CD4-positive, alpha-beta T cell treated with Interleukin-4 for 4 hours (primary cell): ENCODE measurements around the gene WNT10A.

Experiments
- DNase-seq: peaks from one replicate; pipeline ENCODE4 v3.0.0-alpha.2; 2020

The WNT10A gene

GRCh38 chr2:218878486-218878885, 2.2 kb upstream of the WNT10A start:
- DNase-seq: no peak

DNA sequence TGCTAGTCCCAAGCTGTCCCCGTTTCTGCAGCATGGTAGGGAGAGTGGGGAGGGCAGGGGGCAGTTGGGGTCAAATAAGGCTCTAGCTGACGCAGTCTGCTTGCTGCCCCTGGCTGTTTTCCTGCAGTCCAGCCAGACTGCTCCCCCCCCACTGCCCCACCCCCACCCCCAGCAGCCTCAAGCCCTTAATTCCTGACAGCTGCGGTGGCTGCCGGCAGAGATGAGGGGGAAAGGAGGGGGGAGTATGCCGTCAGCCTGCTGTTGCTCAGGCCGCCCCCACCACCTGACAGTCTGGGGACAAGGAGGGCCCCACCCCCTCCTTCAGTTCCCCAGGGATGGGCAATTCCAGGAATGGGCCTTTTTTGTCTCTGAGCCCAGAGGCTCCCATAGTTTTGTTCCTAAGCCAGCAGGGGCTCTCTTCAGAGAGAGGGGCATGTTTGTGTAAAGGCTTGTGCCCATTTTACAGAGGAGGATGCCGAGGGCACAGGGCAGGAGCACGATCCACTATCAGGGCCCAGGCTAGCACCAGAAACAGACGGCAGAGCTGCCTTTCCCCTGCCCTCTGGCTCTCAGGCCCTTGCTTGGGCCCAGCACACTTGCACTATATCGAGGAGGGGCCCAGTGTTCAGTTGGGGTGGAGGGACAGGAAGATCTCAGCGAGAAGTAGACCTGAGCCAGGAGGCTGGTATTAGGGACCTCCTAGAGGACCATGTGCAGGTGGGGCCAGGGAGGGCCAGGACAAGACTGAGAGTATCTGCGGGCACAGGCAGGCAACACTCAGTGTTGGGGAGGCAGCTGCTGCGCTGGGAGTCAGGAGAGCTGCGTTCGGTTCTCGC, 1.5 kb upstream of the WNT10A start:
- no peak for DNase-seq

GRCh38 chr2:218879776-218880101, 913 bp upstream of the WNT10A start:
- no peak for DNase-seq

DNA sequence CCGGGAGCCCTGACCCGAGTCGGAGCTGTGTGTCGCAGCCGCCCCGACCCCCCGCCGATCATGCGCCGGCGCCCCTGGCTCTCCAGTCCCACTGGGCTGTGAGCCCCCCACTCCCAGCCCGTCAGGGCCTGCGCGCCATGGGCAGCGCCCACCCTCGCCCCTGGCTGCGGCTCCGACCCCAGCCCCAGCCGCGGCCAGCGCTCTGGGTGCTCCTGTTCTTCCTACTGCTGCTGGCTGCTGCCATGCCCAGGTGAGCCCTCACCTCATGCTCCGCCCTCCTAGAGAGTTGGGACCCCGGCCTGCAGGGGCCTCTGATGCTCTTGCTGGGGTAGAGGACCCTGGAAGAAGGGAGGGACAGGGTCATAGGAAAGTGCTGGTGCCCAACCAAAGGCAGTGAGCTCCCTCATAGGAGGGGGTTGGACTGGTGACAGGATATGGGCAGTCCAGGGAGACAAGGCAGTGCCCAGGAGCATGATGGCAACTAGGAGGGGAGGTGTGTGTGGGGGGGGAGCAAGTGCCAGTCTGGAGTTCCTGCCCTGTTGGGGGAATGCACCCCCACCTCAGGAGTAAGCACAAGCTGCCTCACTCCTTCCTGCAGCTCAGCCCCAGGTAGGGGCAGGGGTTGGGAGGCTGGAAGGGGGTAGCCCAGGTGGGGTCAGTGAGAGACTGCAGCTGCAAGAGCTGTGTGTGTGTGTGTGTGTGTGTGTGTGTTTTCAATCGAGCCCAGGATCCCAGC, 375 bp downstream of the WNT10A start:
- no peak for DNase-seq

DNA sequence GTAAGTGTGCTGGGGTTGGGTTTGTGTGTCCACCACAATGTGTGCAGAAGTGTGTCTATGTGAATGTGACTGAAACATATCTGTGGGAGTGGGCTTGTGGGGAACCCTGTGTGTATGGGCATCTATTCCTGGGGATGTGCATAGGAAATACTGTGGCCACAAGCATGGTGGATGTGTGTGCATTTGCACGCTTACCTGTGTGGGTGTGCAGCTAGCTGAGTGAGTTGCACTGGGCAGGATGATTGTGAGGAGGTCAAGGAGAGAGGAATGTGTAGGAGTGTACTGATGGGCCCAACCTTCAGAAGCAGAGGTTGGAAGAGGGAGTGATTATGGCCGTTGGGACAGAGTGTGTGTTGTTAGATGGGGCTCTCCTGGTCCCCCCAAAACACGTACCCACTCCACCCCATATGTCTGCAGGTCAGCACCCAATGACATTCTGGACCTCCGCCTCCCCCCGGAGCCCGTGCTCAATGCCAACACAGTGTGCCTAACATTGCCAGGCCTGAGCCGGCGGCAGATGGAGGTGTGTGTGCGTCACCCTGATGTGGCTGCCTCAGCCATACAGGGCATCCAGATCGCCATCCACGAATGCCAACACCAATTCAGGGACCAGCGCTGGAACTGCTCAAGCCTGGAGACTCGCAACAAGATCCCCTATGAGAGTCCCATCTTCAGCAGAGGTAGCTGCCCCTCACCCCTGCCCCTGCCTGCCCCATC, 1.2 kb downstream of the WNT10A start:
- DNase-seq: no peak

DNA sequence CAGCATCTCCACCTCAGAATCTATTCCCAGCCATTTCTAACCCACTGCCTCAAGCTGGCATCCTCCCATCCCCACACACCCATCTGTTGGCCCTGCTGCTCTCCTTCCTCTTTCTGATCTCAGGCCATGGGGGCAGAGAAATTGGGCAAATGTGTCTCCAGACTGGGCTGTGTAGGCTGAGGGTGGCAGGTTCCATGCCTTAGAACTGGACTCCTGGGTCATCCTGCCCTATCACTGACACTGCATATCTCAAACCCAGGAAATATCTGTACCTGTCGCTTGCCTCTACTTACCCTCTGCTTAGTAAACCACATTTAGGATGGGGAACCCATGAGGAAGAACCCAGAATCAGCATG, 1.8 kb downstream of the WNT10A start:
- DNase-seq: no peak

DNA sequence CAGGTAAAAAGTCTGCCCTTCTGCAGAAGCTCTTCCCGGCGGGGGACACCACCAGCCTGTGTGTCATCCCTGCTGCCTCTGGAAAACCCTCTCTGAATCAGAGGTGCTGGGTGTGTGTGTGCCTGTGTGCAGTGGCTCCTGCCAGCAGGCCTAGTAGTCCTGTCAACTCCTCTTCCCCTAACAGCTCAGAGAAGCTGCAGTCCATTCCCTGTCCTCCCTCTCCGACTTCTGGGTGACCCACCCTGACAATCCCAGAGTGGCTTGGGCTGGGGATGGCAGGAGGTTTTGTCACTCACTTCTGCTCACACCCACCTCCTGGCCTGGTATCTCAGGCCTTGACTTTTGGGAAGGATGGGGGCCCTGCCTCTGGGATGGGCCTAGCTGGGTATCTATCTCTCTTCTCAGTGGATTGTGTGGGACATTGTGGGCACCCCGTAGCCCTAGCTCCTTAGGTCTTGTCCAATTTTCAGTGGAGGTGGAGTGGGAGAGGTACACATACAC, 2.3 kb downstream of the WNT10A start:
- no peak for DNase-seq

DNA sequence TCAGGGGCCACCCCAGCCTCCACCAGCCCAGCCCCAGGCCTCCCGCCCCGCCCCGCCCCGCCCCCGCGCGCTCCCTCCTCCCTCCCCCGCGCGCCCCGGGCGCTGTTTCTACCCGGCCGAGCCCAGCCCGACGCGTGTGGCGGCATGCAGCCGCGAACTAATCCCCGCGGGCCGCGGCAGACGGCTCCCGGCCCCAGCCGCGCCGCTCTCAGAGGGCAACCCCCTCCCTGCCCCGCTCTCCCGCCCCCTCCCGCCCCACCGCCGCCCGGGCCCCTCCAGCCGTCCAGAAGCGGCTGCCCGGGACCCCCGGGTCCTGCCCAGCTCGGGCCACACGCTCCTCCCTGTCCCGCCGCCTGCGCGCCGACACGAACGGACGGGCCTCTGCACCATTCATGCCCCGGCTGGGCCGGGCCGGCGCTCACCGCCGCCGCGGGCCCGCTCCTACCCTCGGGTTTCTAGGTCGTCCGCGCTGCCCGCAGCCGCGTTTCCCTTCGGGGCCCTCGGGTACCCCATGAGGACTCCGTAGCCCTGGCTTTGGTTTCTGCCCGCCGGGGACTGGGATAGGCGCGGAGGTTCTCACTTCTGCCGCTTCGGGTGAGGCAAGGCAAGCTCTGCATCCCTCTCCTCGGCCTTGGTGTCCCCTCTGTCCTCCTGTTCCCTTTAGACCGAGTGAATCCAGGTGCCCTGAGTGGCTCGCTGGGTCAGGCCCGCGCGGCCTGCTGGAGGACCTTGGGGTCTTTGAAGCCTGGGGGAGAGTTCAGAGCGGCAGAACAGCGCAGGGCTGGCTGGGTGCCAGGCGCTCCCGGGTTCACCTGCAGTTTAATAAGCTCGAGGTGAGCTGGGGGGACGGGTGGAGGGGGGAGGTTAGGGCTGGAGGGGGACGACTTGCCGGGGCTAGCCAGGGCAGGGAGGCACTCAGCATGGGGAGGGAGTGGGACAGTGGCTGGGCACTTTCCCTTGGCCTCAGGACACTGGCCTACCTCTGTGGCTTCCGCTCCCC, 3.1 kb downstream of the WNT10A start:
- peak; percentile 27 for DNase-seq

GRCh38 chr2:218884519-218884918, 3.9 kb downstream of the WNT10A start:
- DNase-seq: no peak

DNA sequence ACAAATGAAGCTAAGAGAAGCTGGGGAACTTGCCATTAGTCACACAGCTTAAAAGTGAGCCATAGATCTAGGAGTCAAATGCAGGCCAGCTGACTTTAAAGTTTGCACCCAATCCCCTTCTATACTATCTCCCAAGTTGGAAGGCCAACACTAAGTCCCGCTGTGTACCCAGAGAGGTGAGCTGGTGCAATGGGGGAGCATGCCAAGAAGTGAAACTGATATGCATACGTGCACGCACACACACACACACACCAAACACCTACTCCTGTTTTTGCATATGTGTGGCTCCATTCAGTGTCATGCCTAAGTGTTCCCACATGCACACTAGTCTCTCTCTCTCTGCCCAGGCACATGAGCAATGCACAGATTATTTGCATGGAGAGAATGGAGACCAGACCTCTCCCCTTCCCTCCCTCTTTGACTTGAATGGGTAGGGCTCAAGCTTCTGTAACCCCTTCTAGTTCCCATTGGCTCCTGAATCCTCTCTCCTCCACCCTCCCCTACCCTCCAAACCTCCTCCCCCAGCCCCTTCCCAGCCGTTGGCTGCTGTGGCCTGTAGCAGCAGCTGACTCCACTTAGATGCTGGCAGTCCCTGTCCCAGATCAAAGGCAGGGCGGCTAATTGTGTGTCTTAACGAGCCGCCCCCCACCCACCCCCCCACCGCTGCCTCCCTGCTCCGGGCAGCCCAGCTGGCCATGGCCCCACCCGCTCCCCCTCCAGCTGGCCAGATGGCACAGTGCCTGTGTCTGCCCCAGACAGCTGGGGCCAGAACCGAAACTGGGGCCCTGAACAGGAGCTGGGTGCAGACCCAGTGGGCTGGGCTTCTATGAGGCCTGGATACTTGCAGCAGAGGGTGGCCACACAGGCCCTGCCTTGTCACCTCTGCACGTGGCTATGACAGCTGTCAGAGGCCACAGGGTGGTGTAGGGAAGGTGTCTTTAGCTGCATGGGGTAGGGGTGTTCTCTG, 5.6 kb downstream of the WNT10A start:
- DNase-seq: no peak

GRCh38 chr2:218887079-218887478, 6.4 kb downstream of the WNT10A start:
- DNase-seq: no peak

DNA sequence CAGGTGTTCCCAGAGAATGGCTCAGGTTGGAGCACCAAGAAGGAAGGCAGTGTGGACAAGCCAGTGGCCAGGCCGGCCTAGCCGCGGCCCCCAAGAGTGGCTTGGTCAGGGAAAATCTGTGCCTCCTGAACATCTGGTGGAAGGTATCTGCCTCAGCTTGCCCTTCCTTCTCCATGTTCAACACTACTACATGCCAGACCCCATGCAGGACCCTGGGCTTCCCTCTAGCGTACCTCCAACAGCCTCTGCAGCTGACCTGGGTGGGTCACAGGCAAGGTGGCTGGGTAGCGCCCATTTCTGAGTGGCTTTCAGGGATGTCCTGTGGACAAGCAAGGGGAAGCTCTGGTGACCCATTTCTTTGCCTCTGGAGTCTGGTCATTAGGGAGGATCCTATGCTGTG, 7.7 kb downstream of the WNT10A start:
- DNase-seq: no peak

GRCh38 chr2:218889937-218890336, 9.3 kb downstream of the WNT10A start:
- no peak for DNase-seq

DNA sequence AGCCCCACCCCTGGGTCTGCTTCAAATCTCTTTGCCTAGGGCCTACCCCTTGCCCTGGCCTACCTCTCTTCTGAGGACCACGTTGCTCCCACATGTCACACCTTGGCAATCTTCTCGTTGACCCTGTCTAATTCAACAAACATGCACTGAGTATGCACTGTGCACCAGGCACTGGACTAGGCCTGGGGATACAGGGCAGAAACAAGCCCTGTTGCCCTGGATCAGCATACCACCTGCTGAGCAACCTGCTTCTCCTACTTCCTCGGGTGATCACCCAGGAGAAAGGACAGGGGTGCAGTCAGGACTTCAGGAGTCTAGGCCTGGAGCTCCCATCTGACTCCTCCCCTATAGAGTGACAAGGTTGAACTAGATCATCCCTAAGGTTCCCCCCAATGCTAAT, 9.7 kb downstream of the WNT10A start:
- DNase-seq: no peak

DNA sequence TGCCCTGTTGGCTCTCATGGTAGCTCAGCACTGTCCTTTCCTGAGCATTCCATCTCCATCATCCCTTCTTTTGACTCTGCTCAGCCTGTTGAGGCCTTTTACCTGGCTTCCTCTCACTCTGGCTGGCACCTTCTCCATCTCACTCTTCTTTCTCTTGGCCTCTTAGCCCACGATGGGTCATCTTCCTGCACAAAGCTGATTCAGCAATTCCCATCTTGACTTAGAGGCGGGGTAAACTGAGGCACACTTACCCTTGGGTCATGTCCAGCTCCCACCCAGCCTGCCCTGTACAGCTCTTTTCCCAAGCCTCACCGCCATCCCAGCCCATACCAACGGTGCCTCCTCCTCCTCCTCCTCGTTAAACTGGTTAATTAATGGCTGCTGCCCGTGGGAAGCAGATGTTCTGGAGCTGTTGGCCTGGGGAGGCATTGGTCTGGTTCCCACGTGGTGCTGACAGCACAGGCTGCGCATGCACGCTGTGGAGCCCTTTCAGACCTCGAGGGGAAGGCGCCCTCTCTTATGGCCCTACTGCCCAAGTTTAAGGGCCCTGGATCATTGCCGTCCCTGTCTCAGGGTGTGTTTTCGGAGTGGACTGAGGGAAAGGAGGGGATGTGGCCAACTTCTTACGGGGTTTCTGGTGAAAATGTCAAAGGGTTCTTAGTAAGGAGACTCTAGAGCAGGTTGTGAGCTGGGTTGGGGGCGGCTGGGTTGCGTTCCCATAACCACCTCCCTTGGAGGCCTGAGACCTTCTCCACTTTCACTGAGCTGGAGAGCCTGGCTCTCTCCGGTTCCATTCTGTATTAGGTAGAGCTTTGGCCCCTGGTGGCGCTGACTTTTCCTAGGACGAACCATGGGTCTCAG, 10.9 kb downstream of the WNT10A start:
- no peak for DNase-seq

GRCh38 chr2:218892693-218893348, 12.2 kb downstream of the WNT10A start:
- DNase-seq: peak; percentile 85

- no peak for DNase-seq
These were observed 12.9 kb downstream of the WNT10A start for GRCh38 chr2:218893349-218894150.

- no peak for DNase-seq
These were observed 13.7 kb downstream of the WNT10A start for GRCh38 chr2:218894151-218894879.
